GM18873 (cell line): ENCODE measurements around the gene EFR3B.
"Not testable (repeated sequence)": the region's sequence is repeated elsewhere in the genome, so short reads cannot be mapped to it uniquely, and the experiment has no call there.

Experiments used
- ATAC-seq: cut with Tn5 transposase; IDR thresholded peaks from one replicate; pipeline ENCODE4 v1.9.1; 2021; ENCODE audit warnings: mild to moderate bottlenecking, moderate library complexity, moderate number of reproducible peaks; ENCODE audit not compliant: unreplicated experiment, low FRiP score

The EFR3B gene, protein sequence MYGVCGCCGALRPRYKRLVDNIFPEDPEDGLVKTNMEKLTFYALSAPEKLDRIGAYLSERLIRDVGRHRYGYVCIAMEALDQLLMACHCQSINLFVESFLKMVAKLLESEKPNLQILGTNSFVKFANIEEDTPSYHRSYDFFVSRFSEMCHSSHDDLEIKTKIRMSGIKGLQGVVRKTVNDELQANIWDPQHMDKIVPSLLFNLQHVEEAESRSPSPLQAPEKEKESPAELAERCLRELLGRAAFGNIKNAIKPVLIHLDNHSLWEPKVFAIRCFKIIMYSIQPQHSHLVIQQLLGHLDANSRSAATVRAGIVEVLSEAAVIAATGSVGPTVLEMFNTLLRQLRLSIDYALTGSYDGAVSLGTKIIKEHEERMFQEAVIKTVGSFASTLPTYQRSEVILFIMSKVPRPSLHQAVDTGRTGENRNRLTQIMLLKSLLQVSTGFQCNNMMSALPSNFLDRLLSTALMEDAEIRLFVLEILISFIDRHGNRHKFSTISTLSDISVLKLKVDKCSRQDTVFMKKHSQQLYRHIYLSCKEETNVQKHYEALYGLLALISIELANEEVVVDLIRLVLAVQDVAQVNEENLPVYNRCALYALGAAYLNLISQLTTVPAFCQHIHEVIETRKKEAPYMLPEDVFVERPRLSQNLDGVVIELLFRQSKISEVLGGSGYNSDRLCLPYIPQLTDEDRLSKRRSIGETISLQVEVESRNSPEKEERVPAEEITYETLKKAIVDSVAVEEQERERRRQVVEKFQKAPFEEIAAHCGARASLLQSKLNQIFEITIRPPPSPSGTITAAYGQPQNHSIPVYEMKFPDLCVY

GRCh38 chr2:25041928-25042320, at the start of gene EFR3B:
TSS of gene EFR3B (plus strand) at chr2:25042076. CDS start at chr2:25042313, 237 bp downstream.
- ATAC-seq: peak; percentile 57

DNA sequence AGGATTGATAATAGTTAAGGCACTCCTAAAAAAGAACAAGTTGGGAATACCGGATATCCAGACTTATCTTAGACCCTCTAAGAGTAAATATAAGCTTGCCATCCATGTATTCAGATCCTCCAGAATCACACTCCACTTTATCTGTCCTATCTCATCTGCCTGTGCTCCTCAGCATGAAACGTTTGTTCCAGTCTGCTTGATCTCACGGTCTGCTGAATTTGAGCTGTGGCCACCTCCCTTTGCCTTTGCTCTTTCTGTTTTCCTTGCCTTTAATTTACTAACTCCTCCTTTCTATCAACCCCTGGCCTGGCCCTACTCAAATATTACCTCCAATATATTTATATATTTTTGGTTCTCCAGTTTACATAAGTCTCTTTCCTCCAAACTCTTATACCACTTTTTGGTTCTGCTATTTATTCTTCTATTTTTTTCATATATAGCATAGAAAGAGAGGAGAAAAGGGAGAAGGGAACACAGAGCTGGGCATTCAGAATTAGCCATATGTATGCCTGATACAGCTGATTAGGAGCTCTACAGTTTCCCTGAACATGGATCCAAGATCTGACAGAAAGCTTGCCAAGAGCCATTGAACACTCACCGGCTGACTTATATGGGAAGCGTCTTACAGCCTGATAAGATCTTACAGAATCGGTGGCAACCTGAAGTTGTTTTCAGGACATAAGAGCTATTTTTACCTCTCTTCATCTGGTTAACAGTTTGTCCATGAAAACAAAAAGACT, 48.3 kb upstream of the EFR3B start:
- ATAC-seq: no peak

DNA sequence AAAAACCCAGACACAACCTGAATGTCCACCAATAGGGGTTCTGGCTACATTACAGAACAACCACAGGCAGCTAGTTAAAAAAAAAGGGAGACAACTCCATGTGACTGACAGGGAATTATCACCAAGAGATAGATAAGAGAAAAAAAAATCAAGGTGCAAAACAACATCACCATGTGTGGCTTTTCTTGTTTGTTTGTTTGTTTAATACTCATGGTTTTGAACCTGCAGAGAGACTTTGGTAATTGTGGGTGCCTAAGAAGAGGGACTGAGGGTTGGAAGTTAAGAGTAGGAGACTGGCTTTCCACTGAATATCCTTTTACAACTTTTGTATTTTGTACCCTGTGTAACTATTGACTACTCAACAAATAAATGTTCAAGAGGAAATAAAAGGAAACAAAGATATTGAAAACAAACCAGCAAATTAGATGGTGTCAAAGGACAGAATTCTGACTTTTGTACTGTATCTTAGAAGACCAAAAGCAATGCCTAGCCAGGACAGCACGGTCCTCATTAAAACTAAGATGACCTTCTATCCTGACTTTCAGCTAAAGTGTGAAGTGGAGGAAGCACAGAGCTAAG, 47.6 kb upstream of the EFR3B start:
- no peak for ATAC-seq

DNA sequence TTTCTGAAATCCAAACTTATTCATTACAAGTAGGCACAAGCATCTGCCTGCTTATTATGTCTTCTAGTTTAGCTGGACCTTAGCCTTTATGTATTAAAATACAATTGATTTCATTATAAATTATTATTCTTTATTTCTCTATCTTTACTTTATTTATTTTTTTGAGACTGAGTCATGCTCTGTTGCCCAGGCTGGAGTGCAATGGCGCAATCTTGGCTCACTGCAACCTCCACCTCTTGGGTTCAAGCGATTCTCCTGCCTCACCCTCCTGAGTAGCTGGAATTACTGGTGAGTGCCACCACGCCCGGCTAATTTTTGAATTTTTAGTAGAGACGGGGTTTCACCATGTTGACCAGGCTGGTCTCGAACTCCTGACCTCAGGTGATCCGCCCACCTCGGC, 42.8 kb upstream of the EFR3B start:
- not testable (repeated sequence) for ATAC-seq

DNA sequence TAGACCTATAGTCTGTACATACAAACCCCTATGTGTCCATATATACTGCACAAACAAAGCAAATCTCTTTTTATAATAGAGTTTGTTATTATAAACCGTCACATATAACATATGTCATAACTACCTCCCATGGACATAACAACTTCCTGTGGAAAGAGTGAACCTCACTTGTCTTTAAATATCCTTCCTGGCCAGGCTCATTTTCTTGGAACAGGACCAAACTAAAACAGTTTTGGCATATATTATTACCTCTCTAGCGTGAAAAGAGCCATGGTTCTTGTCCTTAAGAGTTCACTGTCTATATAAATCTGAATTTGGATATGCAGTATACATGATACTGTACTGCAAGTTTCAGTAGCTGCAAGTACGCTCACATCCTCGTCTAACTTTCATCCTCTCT, 41.8 kb upstream of the EFR3B start:
- no peak for ATAC-seq

GRCh38 chr2:25000503-25001324, 41.2 kb upstream of the EFR3B start:
- ATAC-seq: no peak

- ATAC-seq: no peak
Observed at GRCh38 chr2:25001325-25001637, 40.6 kb upstream of the EFR3B start.

DNA sequence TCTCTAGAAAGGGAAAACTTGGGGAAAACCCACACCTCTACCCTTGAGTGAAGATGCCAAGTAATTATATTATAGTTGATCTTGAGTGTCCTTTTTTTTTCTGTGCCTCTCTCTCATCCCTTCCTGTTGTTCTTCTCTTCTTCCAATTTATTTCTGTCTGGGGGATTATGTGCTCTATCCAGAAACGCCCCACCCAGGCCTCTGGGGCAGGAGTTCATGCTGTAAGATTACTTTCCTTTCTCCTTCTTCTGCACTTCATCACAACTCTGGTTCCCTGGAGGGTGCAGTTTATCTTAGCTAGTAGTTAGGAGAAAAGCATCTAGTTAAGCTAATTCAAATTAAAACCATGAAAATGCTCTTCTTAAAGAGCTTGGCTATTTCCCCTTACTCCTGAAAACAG, 39.8 kb upstream of the EFR3B start:
- no peak for ATAC-seq

GRCh38 chr2:25009954-25010353, 31.9 kb upstream of the EFR3B start:
- no peak for ATAC-seq

- ATAC-seq: not testable (repeated sequence)
Observed at GRCh38 chr2:25011342-25011741, 30.5 kb upstream of the EFR3B start.

DNA sequence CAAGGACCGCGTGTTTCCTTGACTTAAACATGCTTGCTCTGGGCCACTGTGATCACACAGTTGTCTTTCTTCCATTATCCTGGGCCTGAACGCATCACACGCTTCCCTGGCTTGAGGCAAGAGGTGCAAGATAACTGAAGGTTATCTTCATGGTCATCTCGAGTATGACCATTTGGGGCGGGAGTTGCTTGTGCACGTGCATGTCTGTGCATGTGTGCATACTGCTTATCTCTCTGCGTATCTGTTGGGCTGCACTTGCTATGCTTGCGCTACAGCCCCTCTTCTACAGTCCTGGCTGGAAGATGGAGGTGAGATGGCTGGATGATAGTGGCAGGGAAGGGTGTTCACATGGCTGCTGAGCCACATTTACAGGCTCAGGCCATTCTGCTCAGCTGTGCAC, 27.2 kb upstream of the EFR3B start:
- no peak for ATAC-seq

- no peak for ATAC-seq
Observed at GRCh38 chr2:25018681-25019080, 23.2 kb upstream of the EFR3B start.

GRCh38 chr2:25021791-25022362, 20.0 kb upstream of the EFR3B start:
- ATAC-seq: no peak

DNA sequence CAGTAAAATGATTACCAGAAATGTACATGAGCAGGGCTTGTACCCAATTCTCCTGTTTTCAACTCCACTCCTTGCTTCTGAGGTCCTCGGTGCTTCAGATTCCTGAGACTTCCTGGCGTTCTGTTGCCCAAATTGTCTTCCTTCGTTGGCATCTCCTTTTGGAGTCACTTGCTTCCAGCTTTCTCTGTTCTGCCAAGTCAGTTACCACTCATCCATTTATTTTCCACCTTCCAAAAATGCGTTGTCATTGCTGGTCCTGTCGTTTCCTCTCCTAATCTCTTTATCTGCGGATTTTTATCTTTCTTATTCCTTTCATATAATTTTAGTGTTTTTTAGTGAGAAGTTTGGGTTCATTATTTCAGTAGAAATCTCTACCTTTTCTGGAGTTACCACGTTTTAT, 18.5 kb upstream of the EFR3B start:
- no peak for ATAC-seq

- no peak for ATAC-seq
Observed at GRCh38 chr2:25025229-25026007, 16.5 kb upstream of the EFR3B start.

GRCh38 chr2:25026008-25026530, 15.8 kb upstream of the EFR3B start:
- ATAC-seq: no peak

DNA sequence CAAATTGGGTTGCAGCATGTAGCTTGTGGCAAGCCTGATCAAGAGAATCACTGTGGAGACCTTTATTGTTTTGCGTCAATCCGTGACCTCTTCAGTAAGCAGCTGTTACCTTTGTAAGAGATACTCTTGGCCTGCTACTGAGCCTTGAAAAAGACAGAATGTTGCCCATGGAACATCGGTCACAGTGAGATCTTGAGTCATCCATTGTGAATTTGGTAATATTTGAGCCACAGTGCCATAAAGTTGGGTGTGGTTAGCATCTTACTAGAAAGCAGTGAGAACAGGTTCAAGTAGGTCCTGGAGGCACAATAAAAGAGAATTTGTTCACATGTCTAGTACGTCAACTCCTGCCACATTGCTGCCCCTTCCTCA, 12.7 kb upstream of the EFR3B start:
- ATAC-seq: no peak

DNA sequence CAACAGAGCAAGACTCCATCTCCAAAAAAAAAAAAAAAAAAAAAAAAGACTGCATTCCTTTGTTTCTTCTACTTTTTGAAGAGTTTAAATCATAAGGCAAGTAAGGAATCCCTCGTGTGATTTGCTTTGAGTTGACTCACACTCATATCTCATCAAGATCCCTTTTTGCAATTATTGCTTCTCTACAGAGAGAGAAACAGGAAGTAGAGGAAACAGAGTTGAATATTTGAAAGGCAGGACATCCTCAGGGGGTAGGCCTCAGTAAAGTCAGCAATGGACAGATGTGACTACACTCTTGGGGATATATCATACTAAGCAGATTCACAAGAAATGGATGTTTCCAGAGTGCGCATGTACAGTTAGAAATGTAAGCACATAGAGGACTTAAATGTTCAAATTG, 11.2 kb upstream of the EFR3B start:
- ATAC-seq: no peak

GRCh38 chr2:25032094-25032493, 9.8 kb upstream of the EFR3B start:
- ATAC-seq: no peak
